Kidney (tissue), 14 donors: ENCODE measurements around the gene ERBB4. TPM values are rescaled to one million over a fixed set of nuclear protein-coding genes. Genes with fewer than 3 reads are reported as not detected.
"Not testable (repeated sequence)": the region's sequence is repeated elsewhere in the genome, so short reads cannot be mapped to it uniquely, and the experiment has no call there.

Experiments
- DNase-seq, 5 donors: peaks; one replicate each; pipeline ENCODE4 v3.0.0-alpha.2; 2013 to 2020
- FAIRE-seq: peaks from 2 replicates; lab custom pipeline; 2012; peaks lifted over from hg19 to GRCh38; lab: Jason Lieb, UNC
- H3K27ac ChIP-seq, 2 donors: one replicate each; pipeline ENCODE4 v1.7.0; 2013; ENCODE audit warnings: low read depth in 2 of 2, low read length in 2 of 2, inconsistent platforms in 1 of 2
- H3K27me3 ChIP-seq: one replicate; pipeline ENCODE4 v1.7.1; 2013; ENCODE audit warnings: low read length, inconsistent platforms; ENCODE audit not compliant: control insufficient read depth, insufficient read depth
- H3K36me3 ChIP-seq, 3 donors: one replicate each; pipeline versions ENCODE4 v1.7.0 to v1.7.1; 2013; ENCODE audit warnings: low read length in 3 of 3, control low read depth in 1 of 3, inconsistent platforms in 1 of 3; ENCODE audit not compliant: insufficient read depth in 3 of 3, control insufficient read depth in 2 of 3
- H3K4me1 ChIP-seq, 3 donors: one replicate each; pipeline versions ENCODE4 v1.7.0 to v1.7.1; 2013; ENCODE audit warnings: low read length in 3 of 3, inconsistent platforms in 1 of 3, low read depth in 1 of 3; ENCODE audit not compliant: control insufficient read depth in 2 of 3, insufficient read depth in 2 of 3
- H3K4me3 ChIP-seq, 3 donors: one replicate each; pipeline versions ENCODE4 v1.7.0 to v1.8.1; 2013; ENCODE audit warnings: low read length in 3 of 3, control low read depth in 1 of 3, inconsistent platforms in 1 of 3
- H3K9ac ChIP-seq, 3 donors: one replicate each; pipeline versions ENCODE4 v1.7.0 to v1.7.1; 2013; ENCODE audit warnings: low read length in 3 of 3, control low read depth in 1 of 3, inconsistent platforms in 1 of 3
- H3K9me3 ChIP-seq, 3 donors: one replicate each; pipeline versions ENCODE4 v1.7.0 to v1.7.1; 2013; ENCODE audit warnings: low read length in 3 of 3, control low read depth in 1 of 3, inconsistent platforms in 1 of 3; ENCODE audit not compliant: control insufficient read depth in 2 of 3, insufficient read depth in 1 of 3
- intact Hi-C: fragments of 100-400 bp; cut with DNase I; formaldehyde crosslinking; loops from one replicate; pipeline ENCODE4 v1.11.1; 2022
- polyA plus RNA-seq: library from polyadenylated mRNA; stranded (reverse); fragments of 350-450 nt; fragmentation: Illumina TruSeq; extraction: RNeasy Lipid Tissue Mini Kit (QIAGEN cat#74804); gene quantifications from one replicate; pipeline ENCODE4 v1.2.3, GENCODE V29; 2014; ENCODE audit warnings: low read depth, low replicate concordance; ENCODE audit not compliant: insufficient read depth
- total RNA-seq: library from RNA; stranded (reverse); fragmentation: NEBNext Ultra II Directional; extraction: Animal tissue kit (Norgen Biotek cat#: 25700); gene quantifications from one replicate; pipeline ENCODE4 v1.2.1, GENCODE V29; 2021
- TF ChIP-seq, protein P1 (sequence below): IDR thresholded peaks from 3 replicates; pipeline ENCODE4 v1.5.1; 2012; ENCODE audit warnings: mild to moderate bottlenecking, moderate library complexity, borderline replicate concordance; ENCODE audit not compliant: insufficient read depth; ENCODE audit errors: extremely low read depth
- donor health status: control.
- donor health status: control.
- donor health status: control.
- donor health status: control.
- donor health status: control.
- donor health status: DM: yes; HTN: yes; CAD: no.
- donor health status: Normal renal cell carcinoma (clear cell type).

The ERBB4 gene
- total and polyA plus RNA-seq, 2 donors from 2014 or later = 3.9 to 152 TPM

DNA sequence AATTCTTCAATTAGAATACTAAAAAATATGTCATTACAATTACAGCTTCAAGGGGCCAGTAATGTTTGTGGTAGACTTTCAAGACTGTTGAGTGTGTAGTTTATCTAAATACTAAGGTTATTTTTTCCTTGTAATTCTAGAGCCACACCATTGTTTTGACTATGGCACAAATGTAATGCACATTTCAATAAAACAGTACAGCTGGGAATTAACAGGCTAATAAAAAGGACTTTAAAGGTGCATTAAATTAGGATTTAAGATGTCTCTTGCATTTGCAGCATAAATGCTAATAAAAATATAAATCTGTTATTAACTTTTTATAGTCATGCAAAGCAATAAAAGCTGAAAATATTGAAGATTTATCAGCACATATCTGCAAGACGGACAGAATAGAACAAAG, 344.8 kb downstream of the ERBB4 start:
- intact Hi-C loops = no loop called here
- Histone ChIP-seq H3K27ac (no peak overlapping the region), H3K4me1 (no peaks in the 10 kb centered on the region), H3K27me3 (no peaks in the 10 kb centered on the region), H3K36me3 (no peaks in the 10 kb centered on the region), H3K4me3 (no peak overlapping the region), H3K9me3 (no peaks in the 10 kb centered on the region), H3K9ac (no peak overlapping the region)
- TF ChIP-seq, protein P1, sequence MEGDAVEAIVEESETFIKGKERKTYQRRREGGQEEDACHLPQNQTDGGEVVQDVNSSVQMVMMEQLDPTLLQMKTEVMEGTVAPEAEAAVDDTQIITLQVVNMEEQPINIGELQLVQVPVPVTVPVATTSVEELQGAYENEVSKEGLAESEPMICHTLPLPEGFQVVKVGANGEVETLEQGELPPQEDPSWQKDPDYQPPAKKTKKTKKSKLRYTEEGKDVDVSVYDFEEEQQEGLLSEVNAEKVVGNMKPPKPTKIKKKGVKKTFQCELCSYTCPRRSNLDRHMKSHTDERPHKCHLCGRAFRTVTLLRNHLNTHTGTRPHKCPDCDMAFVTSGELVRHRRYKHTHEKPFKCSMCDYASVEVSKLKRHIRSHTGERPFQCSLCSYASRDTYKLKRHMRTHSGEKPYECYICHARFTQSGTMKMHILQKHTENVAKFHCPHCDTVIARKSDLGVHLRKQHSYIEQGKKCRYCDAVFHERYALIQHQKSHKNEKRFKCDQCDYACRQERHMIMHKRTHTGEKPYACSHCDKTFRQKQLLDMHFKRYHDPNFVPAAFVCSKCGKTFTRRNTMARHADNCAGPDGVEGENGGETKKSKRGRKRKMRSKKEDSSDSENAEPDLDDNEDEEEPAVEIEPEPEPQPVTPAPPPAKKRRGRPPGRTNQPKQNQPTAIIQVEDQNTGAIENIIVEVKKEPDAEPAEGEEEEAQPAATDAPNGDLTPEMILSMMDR = no peak
- DNase-seq (no peak), FAIRE-seq (no peak)

DNA sequence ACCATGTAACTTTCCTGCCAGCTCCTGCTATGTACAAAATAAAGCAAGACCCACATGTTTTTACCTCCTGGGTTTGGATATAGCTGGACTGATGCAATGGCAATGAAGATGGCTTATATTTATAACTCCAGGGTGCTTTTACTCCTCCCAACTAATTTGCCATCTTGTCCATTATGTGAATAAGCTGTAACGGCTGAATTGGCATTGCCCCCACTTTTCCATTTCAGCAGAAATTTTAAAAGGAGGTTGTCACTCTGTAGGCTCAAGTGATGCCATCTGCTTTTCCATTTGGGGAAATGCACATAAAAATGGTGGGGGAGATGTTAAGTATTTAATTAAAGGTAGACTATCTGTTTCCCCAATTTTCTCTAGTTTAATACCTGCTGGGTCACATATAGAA, 345.5 kb downstream of the ERBB4 start:
- FAIRE-seq (no peak), DNase-seq (no peak)
- H3K4me1 ChIP-seq = no peaks in the 10 kb centered on the region
- no peak overlapping the region for H3K9ac ChIP-seq
- H3K9me3 ChIP-seq = no peaks in the 10 kb centered on the region
- intact Hi-C loops = no loop called here
- TF ChIP-seq, protein P1 = no peak
- no peaks in the 10 kb centered on the region for H3K36me3 ChIP-seq
- no peak overlapping the region for H3K4me3 ChIP-seq
- H3K27ac ChIP-seq = no peak overlapping the region
- H3K27me3 ChIP-seq = no peaks in the 10 kb centered on the region

DNA sequence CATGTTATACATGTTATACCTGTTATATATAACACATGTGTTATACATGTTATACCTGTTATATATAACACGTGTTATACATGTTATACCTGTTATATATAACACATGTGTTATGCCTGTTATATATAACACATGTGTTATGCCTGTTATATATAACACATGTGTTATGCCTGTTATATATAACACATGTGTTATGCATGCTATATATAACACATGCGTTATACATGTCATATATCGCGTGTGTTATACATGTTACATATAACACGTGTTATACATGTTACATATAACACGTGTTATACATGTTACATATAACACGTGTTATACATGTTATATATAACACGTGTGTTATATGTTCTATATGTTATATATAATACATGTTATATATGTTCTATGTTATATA, 347.2 kb downstream of the ERBB4 start:
- not testable (repeated sequence) for FAIRE-seq, H3K4me1 ChIP-seq

DNA sequence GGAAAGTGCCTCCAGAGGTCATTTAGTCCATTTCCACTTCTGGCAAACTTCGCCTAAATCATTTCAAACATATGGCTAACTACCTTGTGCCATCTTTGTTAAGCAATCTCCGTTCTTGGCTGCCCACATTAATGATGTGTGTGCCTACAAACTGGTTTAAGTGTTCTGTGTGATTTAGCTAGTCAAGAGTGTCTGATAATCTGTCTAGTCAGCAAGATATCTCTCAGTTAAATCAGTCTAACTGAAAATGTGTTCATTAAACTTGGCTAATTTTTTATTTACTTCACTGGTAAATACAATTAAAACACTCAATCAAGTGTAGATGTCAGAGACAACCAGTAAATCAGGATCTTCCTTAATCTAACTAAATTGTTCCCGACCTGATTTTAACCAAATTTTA, 352.4 kb downstream of the ERBB4 start:
- TF ChIP-seq, protein P1 = no peak
- Histone ChIP-seq H3K27ac (no peak overlapping the region), H3K9ac (no peak overlapping the region), H3K4me1 (no peaks in the 10 kb centered on the region), H3K9me3 (no peaks in the 10 kb centered on the region), H3K36me3 (no peaks in the 10 kb centered on the region), H3K27me3 (no peaks in the 10 kb centered on the region), H3K4me3 (no peak overlapping the region)
- FAIRE-seq (no peak), DNase-seq (no peak)
- intact Hi-C loops = no loop called here

More for the DNA sequence above, 347.2 kb downstream of the ERBB4 start:
- H3K36me3 ChIP-seq, intact Hi-C loops, H3K4me3 ChIP-seq, H3K9me3 ChIP-seq, DNase-seq, H3K27ac ChIP-seq, H3K9ac ChIP-seq, H3K27me3 ChIP-seq: not testable (repeated sequence)
